ENCODE results near the gene SCN1B.

SCN1B gene

GRCh38 chr19:35081201-35081600 is 50.9 kb downstream of the SCN1B start:
- Histone ChIP-seq H3K27ac (no peak overlapping the region; the same call in 1 of the 2 replicates), H3K9ac (no peak overlapping the region), H4K20me1 (no peaks in the 10 kb centered on the region), H3K27me3 (no peaks in the 10 kb centered on the region), H3K36me3 (no peaks in the 10 kb centered on the region), H3K4me1 (peaks cover 100% of the 10 kb centered on the region), H3K9me3 (no peaks in the 10 kb centered on the region), H3K4me3 (no peak overlapping the region), H3K4me2 (peak overlapping the region; percentile 10)
- no peak for TF ChIP-seq Cebpa-rat (IDR thresholded peaks at IDR 0.05)

GRCh38 chr19:35083691-35084508 is 53.6 kb downstream of the SCN1B start:
- Histone ChIP-seq H3K4me2 (peak overlapping the region; percentile 90), H3K27me3 (no peaks in the 10 kb centered on the region), H4K20me1 (no peaks in the 10 kb centered on the region), H3K9ac (peak overlapping the region; percentile 47), H3K4me3 (0 out of 2 replicates have a peak overlapping the region, but pooled peaks have one; percentile 1), H3K27ac (peak overlapping the region; percentile 90), H3K4me1 (peaks cover 100% of the 10 kb centered on the region), H3K36me3 (no peaks in the 10 kb centered on the region), H3K9me3 (no peaks in the 10 kb centered on the region)
- TF ChIP-seq Cebpa-rat (IDR thresholded peaks at IDR 0.05), result no peak

- Histone ChIP-seq H3K9me3 (no peaks in the 10 kb centered on the region), H3K4me2 (peak overlapping the region; percentile 90), H3K27ac (peak overlapping the region; percentile 90), H4K20me1 (no peaks in the 10 kb centered on the region), H3K27me3 (no peaks in the 10 kb centered on the region), H3K9ac (peak overlapping the region; percentile 47; the same call in 1 of the 2 replicates), H3K4me3 (no peak overlapping the region), H3K4me1 (peaks cover 100% of the 10 kb centered on the region), H3K36me3 (no peaks in the 10 kb centered on the region)
- TF ChIP-seq Cebpa-rat (IDR thresholded peaks at IDR 0.05), result no peak
These were observed 54.2 kb downstream of the SCN1B start for GRCh38 chr19:35084509-35084762.

- peaks cover 98% of the 10 kb centered on the region for H3K4me1 ChIP-seq
- peak overlapping the region; percentile 90 for H3K27ac ChIP-seq
- no peaks in the 10 kb centered on the region for H3K9me3 ChIP-seq
- peak overlapping the region; percentile 90 for H3K4me2 ChIP-seq
- peak overlapping the region; percentile 71 for H3K9ac ChIP-seq
- H3K4me3 ChIP-seq, result no peak overlapping the region; the same call in 1 of the 2 replicates
- H3K36me3 ChIP-seq, result no peaks in the 10 kb centered on the region
- no peak for TF ChIP-seq Cebpa-rat (IDR thresholded peaks at IDR 0.05)
- no peaks in the 10 kb centered on the region for H3K27me3 ChIP-seq
- no peaks in the 10 kb centered on the region for H4K20me1 ChIP-seq
These were observed 55.7 kb downstream of the SCN1B start for GRCh38 chr19:35085947-35086346.

- no peaks in the 10 kb centered on the region for H3K27me3 ChIP-seq
- peak overlapping the region; percentile 90 for H3K4me2 ChIP-seq
- H3K9ac ChIP-seq, result peak overlapping the region; percentile 71
- H3K27ac ChIP-seq, result peak overlapping the region; percentile 90
- peaks cover 98% of the 10 kb centered on the region for H3K4me1 ChIP-seq
- H3K4me3 ChIP-seq, result no peak overlapping the region
- no peaks in the 10 kb centered on the region for H4K20me1 ChIP-seq
- H3K36me3 ChIP-seq, result no peaks in the 10 kb centered on the region
- TF ChIP-seq Cebpa-rat (IDR thresholded peaks at IDR 0.05), result no peak
- no peaks in the 10 kb centered on the region for H3K9me3 ChIP-seq
These were observed 56.2 kb downstream of the SCN1B start for GRCh38 chr19:35086455-35086854.

GRCh38 chr19:35087393-35087792 is 57.1 kb downstream of the SCN1B start:
- Histone ChIP-seq H3K4me1 (peaks cover 89% of the 10 kb centered on the region), H3K4me3 (no peak overlapping the region), H3K4me2 (peak overlapping the region; percentile 90), H3K9me3 (no peaks in the 10 kb centered on the region), H3K27me3 (no peaks in the 10 kb centered on the region), H3K9ac (0 out of 2 replicates have a peak overlapping the region, but pooled peaks have one; percentile 9), H4K20me1 (no peaks in the 10 kb centered on the region), H3K36me3 (no peaks in the 10 kb centered on the region), H3K27ac (peak overlapping the region; percentile 3)
- no peak for TF ChIP-seq Cebpa-rat (IDR thresholded peaks at IDR 0.05)

- Histone ChIP-seq H3K27me3 (no peaks in the 10 kb centered on the region), H3K27ac (peak overlapping the region; percentile 3), H3K36me3 (no peaks in the 10 kb centered on the region), H3K4me2 (peak overlapping the region; percentile 90), H3K4me3 (no peak overlapping the region), H4K20me1 (no peaks in the 10 kb centered on the region), H3K9me3 (no peaks in the 10 kb centered on the region), H3K4me1 (peaks cover 80% of the 10 kb centered on the region), H3K9ac (0 out of 2 replicates have a peak overlapping the region, but pooled peaks have one; percentile 9)
- TF ChIP-seq Cebpa-rat (IDR thresholded peaks at IDR 0.05), result no peak
These were observed 58.1 kb downstream of the SCN1B start for GRCh38 chr19:35088131-35088913.

- Histone ChIP-seq H4K20me1 (no peaks in the 10 kb centered on the region), H3K4me1 (peaks cover 68% of the 10 kb centered on the region), H3K9ac (no peak overlapping the region), H3K27me3 (no peaks in the 10 kb centered on the region), H3K9me3 (no peaks in the 10 kb centered on the region), H3K36me3 (no peaks in the 10 kb centered on the region), H3K4me3 (no peak overlapping the region), H3K4me2 (no peak overlapping the region), H3K27ac (no peak overlapping the region)
- TF ChIP-seq Cebpa-rat (IDR thresholded peaks at IDR 0.05), result no peak
These were observed 59.3 kb downstream of the SCN1B start for GRCh38 chr19:35089554-35089953.
